Stimulated activated CD4-positive, alpha-beta T cell treated with anti-CD3 and anti-CD28 coated beads, Interleukin-15, amount 100 ng/mL, for 48 hours (primary cell): Measurements from ENCODE around the gene ZNF423.

ENCODE experiments used
- DNase-seq, 2 donors: peaks; one replicate each; pipeline ENCODE4 v3.0.0-alpha.2; 2020; ENCODE audit warnings: low read depth in 2 of 2

The ZNF423 gene

GRCh38 chr16:49477250-49477895 lies 378.5 kb downstream of the ZNF423 start:
- DNase-seq, result no peak

GRCh38 chr16:49474741-49475140 lies 381.2 kb downstream of the ZNF423 start:
- no peak for DNase-seq

- no peak for DNase-seq
Observed at GRCh38 chr16:49473773-49474172, 382.1 kb downstream of the ZNF423 start.

- DNase-seq, result no peak
Observed at GRCh38 chr16:49473131-49473530, 382.8 kb downstream of the ZNF423 start.

- DNase-seq, result no peak
Observed at GRCh38 chr16:49472598-49472997, 383.3 kb downstream of the ZNF423 start.

- no peak for DNase-seq
Observed at GRCh38 chr16:49471038-49471727, 384.7 kb downstream of the ZNF423 start.

GRCh38 chr16:49470513-49470991 lies 385.4 kb downstream of the ZNF423 start:
- no peak for DNase-seq

- DNase-seq, result no peak
Observed at GRCh38 chr16:49469930-49470451, 385.9 kb downstream of the ZNF423 start.

- DNase-seq, result no peak
Observed at GRCh38 chr16:49469311-49469670, 386.6 kb downstream of the ZNF423 start.

GRCh38 chr16:49468611-49469310 lies 387.2 kb downstream of the ZNF423 start:
- no peak for DNase-seq

GRCh38 chr16:49467540-49468372 lies 388.2 kb downstream of the ZNF423 start:
- DNase-seq, result no peak

- DNase-seq, result no peak
Observed at GRCh38 chr16:49466881-49467280, 389.0 kb downstream of the ZNF423 start.

- no peak for DNase-seq
Observed at GRCh38 chr16:49466529-49466831, 389.4 kb downstream of the ZNF423 start.

- DNase-seq, result no peak
Observed at GRCh38 chr16:49465661-49466528, 390.0 kb downstream of the ZNF423 start.

GRCh38 chr16:49464877-49465504 lies 390.9 kb downstream of the ZNF423 start:
- no peak for DNase-seq

GRCh38 chr16:49464093-49464492 lies 391.8 kb downstream of the ZNF423 start:
- no peak for DNase-seq

GRCh38 chr16:49463529-49463928 lies 392.4 kb downstream of the ZNF423 start:
- DNase-seq, result peak; percentile 35 to 45

GRCh38 chr16:49462989-49463371 lies 392.9 kb downstream of the ZNF423 start:
- no peak for DNase-seq

GRCh38 chr16:49462362-49462988 lies 393.4 kb downstream of the ZNF423 start:
- no peak for DNase-seq

GRCh38 chr16:49461517-49461951 lies 394.4 kb downstream of the ZNF423 start:
- DNase-seq, result no peak
